ENCODE results near the gene UBAC1.

- 0 out of 2 replicates have a peak, but pooled peaks have one; percentile 27 for TF ChIP-seq TAF1 (IDR thresholded peaks at IDR 0.05; ENCODE audit: borderline replicate concordance, insufficient read depth, low read length)
- no peak for TF ChIP-seq REST (IDR thresholded peaks at IDR 0.05; ENCODE audit: insufficient read depth in 1 of 2, low read depth in 2 of 2, low read length in 2 of 2)
Measured at GRCh38 chr9:135907431-135908092, 53.6 kb downstream of the UBAC1 start, which contains the start of gene CAMSAP1.

All from PFSK-1 (cell line).